Left ventricle myocardium inferior (tissue), 1 donor: ENCODE results near the gene TRIM37. TPM values are rescaled to one million over a fixed set of nuclear protein-coding genes. Genes with fewer than 3 reads are reported as not detected.

ENCODE experiments used
- DNase-seq: peaks from one replicate; pipeline ENCODE4 v3.0.0-alpha.2; 2020
- H3K27ac ChIP-seq: fragments of 200-600 bp; replicated peaks from 2 replicates; pipeline ENCODE4 v1.8.0; 2021
- H3K27me3 ChIP-seq: fragments of 200-600 bp; 2 replicates; pipeline ENCODE4 v1.8.0; 2021; ENCODE audit warnings: low read depth
- H3K36me3 ChIP-seq: fragments of 200-600 bp; 2 replicates; pipeline ENCODE4 v1.8.0; 2021
- H3K4me1 ChIP-seq: fragments of 200-600 bp; 2 replicates; pipeline ENCODE4 v1.8.0; 2021
- H3K4me3 ChIP-seq: fragments of 200-600 bp; 2 replicates; pipeline ENCODE4 v1.8.0; 2021; ENCODE audit warnings: mild to moderate bottlenecking, moderate library complexity
- H3K9me3 ChIP-seq: fragments of 200-600 bp; replicated peaks from 2 replicates; pipeline ENCODE4 v1.8.0; 2021
- intact Hi-C: fragments of 100-400 bp; cut with micrococcal nuclease; formaldehyde crosslinking; loops from one replicate; pipeline ENCODE4 v1.11.0; 2022
- total RNA-seq: library from RNA; stranded (reverse); fragmentation: NEBNext Ultra II Directional; extraction: Animal tissue kit (Norgen Biotek cat#: 25700); gene quantifications from one replicate; pipeline ENCODE4 v1.2.1, GENCODE V29; 2021
- TF ChIP-seq, protein P1 (sequence below): fragments of 200-600 bp; IDR thresholded peaks from 2 replicates; pipeline ENCODE4 v1.8.0; 2021; ENCODE audit warnings: antibody characterized with exemption, mild to moderate bottlenecking, borderline replicate concordance
- donor health status: DM: no; HTN: yes; CAD: no; lungs with severe emphysema.

TRIM37 gene
- total RNA-seq, 1 donor from 2014 or later, result 20.9 TPM

DNA sequence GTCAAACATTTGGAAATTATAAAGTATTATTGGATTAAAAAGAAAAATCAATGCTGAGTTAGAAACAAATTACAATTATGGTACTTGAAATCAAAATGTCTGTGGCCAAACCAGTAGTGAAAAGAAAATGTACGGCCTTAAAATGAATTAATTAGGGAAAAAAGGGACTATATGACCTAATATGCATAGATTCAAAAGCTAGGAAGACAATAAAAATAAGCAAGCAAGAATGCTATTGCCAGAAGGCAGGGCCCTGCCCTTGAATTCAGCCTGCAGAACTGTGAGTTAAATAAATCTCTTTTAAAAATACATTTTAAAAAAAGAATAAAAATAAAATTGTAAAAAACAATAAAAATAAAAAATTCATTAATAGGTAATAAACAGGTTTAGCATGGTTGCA lies 88.7 kb downstream of the TRIM37 start:
- H3K4me3 ChIP-seq, result no peak overlapping the region

DNA sequence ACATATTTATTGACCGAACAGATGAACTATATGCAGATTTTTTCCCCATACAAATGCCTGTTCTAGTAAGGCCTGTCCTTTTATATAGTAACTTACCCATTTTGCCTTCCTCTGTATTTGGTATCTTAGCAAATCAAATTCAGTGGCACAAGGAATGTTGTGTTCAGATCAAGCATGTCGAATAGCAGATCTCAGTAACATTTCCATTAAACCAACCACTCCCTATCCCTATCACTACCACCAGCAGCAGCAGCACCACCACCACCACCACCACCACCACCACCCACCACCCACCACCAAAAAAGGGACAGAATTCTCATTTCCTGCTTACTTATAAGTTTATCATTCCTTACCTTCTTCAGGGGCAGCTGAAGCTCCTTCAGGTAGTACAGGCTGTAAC lies 94.7 kb downstream of the TRIM37 start:
- H3K9me3 ChIP-seq, result no peaks in the 10 kb centered on the region
- H3K4me3 ChIP-seq, result no peak overlapping the region
- intact Hi-C loops, result no loop called here
- TF ChIP-seq, protein P1, sequence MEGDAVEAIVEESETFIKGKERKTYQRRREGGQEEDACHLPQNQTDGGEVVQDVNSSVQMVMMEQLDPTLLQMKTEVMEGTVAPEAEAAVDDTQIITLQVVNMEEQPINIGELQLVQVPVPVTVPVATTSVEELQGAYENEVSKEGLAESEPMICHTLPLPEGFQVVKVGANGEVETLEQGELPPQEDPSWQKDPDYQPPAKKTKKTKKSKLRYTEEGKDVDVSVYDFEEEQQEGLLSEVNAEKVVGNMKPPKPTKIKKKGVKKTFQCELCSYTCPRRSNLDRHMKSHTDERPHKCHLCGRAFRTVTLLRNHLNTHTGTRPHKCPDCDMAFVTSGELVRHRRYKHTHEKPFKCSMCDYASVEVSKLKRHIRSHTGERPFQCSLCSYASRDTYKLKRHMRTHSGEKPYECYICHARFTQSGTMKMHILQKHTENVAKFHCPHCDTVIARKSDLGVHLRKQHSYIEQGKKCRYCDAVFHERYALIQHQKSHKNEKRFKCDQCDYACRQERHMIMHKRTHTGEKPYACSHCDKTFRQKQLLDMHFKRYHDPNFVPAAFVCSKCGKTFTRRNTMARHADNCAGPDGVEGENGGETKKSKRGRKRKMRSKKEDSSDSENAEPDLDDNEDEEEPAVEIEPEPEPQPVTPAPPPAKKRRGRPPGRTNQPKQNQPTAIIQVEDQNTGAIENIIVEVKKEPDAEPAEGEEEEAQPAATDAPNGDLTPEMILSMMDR, result no peak
- H3K36me3 ChIP-seq, result peaks cover 55% of the 10 kb centered on the region
- H3K27me3 ChIP-seq, result no peaks in the 10 kb centered on the region
- peaks cover 23% of the 10 kb centered on the region for H3K4me1 ChIP-seq
- no peak overlapping the region for H3K27ac ChIP-seq
- DNase-seq, result no peak

More for the DNA sequence above, 88.7 kb downstream of the TRIM37 start:
- DNase-seq, result no peak
- intact Hi-C loops, result no loop called here
- H3K27me3 ChIP-seq, result no peaks in the 10 kb centered on the region
- H3K4me1 ChIP-seq, result no peaks in the 10 kb centered on the region
- TF ChIP-seq, protein P1, result no peak
- peaks cover 44% of the 10 kb centered on the region for H3K36me3 ChIP-seq
- H3K27ac ChIP-seq, result no peak overlapping the region
- H3K9me3 ChIP-seq, result peaks cover 5% of the 10 kb centered on the region

DNA sequence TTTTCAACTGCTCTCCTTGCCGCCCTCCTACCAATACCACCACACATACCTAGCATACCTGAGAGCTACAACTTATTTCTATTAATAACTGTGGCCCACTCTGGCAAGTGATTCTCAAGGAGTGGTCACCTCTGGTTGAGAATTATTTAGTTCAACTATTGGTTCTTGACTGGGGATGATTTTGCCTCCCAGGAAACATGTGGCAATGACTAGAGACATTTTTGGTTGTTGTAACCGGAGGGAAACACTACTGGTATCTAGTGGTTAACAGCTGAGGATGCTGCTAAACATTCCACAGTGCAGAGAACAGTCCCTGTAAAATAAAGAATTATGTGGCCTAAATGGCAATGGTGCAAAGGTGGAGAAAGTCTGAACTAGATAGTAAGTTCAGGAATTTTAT lies 96.7 kb downstream of the TRIM37 start:
- intact Hi-C loops, result no loop called here
- H3K4me1 ChIP-seq, result peaks cover 23% of the 10 kb centered on the region
- H3K27ac ChIP-seq, result no peak overlapping the region

DNA sequence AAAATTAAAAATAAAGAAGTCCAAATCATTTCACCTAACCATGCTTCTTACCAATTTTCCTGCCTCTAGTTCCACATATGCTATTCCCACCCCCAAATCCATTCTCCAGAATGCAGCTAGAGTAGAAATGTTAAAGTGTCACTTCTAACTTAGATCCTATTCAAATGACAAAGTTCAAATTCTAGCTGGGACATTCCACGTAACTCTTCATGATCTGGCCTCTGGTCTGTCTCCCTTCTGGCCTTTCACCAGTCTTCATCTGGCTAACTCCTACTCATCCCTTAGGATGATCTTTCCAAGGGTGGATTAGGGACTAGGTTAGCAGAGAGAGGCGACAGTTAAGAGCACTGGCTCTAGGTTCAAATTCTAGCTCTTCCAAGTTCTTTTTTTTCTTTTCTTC lies 97.9 kb downstream of the TRIM37 start:
- peaks cover 28% of the 10 kb centered on the region for H3K36me3 ChIP-seq
- intact Hi-C loops, result loop anchor here (5.0 kb wide), 1 partner anchor 296 kb away; no protein-coding TSS in a partner anchor
- peaks cover 23% of the 10 kb centered on the region for H3K4me1 ChIP-seq
- H3K27me3 ChIP-seq, result no peaks in the 10 kb centered on the region
- H3K9me3 ChIP-seq, result no peaks in the 10 kb centered on the region
- H3K27ac ChIP-seq, result no peak overlapping the region
- DNase-seq, result no peak
- H3K4me3 ChIP-seq, result no peak overlapping the region
- TF ChIP-seq, protein P1, result no peak

More for the DNA sequence above, 96.7 kb downstream of the TRIM37 start:
- H3K9me3 ChIP-seq, result no peaks in the 10 kb centered on the region
- H3K36me3 ChIP-seq, result peaks cover 37% of the 10 kb centered on the region
- H3K4me3 ChIP-seq, result no peak overlapping the region
- TF ChIP-seq, protein P1, result no peak
- H3K27me3 ChIP-seq, result no peaks in the 10 kb centered on the region
- no peak for DNase-seq

DNA sequence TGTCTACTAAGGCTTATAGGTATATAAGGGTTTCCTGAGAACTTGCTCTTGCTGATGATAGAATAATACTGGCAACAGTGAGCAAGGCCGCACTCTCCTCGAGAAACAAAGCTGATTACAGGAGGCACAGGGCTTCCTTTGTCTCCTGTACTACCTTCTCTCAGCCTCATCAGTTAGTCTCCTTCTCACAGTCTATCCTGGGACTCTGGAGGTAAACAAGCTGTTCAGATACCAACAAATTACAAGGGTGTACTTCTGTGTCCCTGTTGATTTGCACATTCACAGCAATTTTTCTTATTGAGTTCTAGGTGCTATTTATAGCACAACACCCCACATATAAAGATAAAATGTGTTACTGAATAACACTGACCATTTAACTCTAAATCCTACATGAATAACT lies 98.7 kb downstream of the TRIM37 start:
- Histone ChIP-seq H3K4me1 (peaks cover 23% of the 10 kb centered on the region), H3K27ac (peak overlapping the region; percentile 51), H3K4me3 (no peak overlapping the region), H3K36me3 (peaks cover 23% of the 10 kb centered on the region), H3K9me3 (no peaks in the 10 kb centered on the region), H3K27me3 (no peaks in the 10 kb centered on the region)
- TF ChIP-seq, protein P1, result no peak
- intact Hi-C loops, result loop anchor here (5.0 kb wide), 1 partner anchor 296 kb away; no protein-coding TSS in a partner anchor
- no peak for DNase-seq
